ENCODE results near the gene ELMOD3. TPM values are rescaled to one million over a fixed set of nuclear protein-coding genes. Genes with fewer than 3 reads are reported as not detected.

Gene ELMOD3
- total RNA-seq, 1 experiment from 2014 or later: 10.3 TPM

- DNase-seq: peak; percentile 81 to 83
- no peaks in the 10 kb centered on the region for H3K27me3 ChIP-seq (replicated peaks; ENCODE audit: control insufficient read depth, insufficient read depth, low read length)
- peak overlapping the region; percentile 16; the same call in 1 of the 2 replicates for H3K4me3 ChIP-seq (ENCODE audit: low read depth, low read length)
- peak overlapping the region; percentile 86 for H3K4me3 Mint-ChIP-seq (ENCODE audit: unreplicated experiment)
- H3K9me3 ChIP-seq: no peaks in the 10 kb centered on the region
- H3K27me3 Mint-ChIP-seq (ENCODE audit: insufficient read depth, unreplicated experiment): no peaks in the 10 kb centered on the region
- H3K4me1 Mint-ChIP-seq (ENCODE audit: low read depth, unreplicated experiment): peaks cover 24% of the 10 kb centered on the region
- H3K27ac Mint-ChIP-seq (ENCODE audit: unreplicated experiment): peak overlapping the region; percentile 71
- peaks cover 73% of the 10 kb centered on the region for H3K36me3 Mint-ChIP-seq (ENCODE audit: insufficient read depth, unreplicated experiment)
- peaks cover 7% of the 10 kb centered on the region for H3K36me3 ChIP-seq (ENCODE audit: control insufficient read depth, insufficient read depth, low read length)
- POLR2A ChIA-PET: interaction anchor here (0.5 to 1.0 kb wide), 3 partner anchors 214 to 370 kb away, joined by 3 to 6 read pairs (median 5); partner anchors contain the start of genes GGCX, GNLY and MAT2A
- intact Hi-C loops (cut with micrococcal nuclease; ENCODE audit: unreplicated experiment): loop anchor here (1.0 to 5.0 kb wide), 4 partner anchors 29 to 212 kb away; partner anchors contain the start of genes ELMOD3, MAT2A and RETSAT
- H3K4me1 ChIP-seq: peaks cover 25% of the 10 kb centered on the region
- no TSS peak for BruUV-seq (replicated peaks)
- no peaks in the 10 kb centered on the region for H3K9me3 Mint-ChIP-seq (ENCODE audit: unreplicated experiment)
- TF ChIP-seq CTCF (IDR thresholded peaks at IDR 0.05; ENCODE audit: insufficient read depth in 1 of 2, low read depth in 1 of 2, low read length in 1 of 2, severe bottlenecking in 1 of 2, unreplicated experiment in 1 of 2): no peak
- CTCF ChIA-PET: no interaction called here
Measured at GRCh38 chr2:85324639-85325465, 29.7 kb upstream of the ELMOD3 start.

GRCh38 chr2:85325466-85325811, 29.1 kb upstream of the ELMOD3 start:
- peaks cover 5% of the 10 kb centered on the region; the same call in 1 of the 2 replicates for H3K36me3 ChIP-seq (ENCODE audit: control insufficient read depth, insufficient read depth, low read length)
- H3K27me3 Mint-ChIP-seq (ENCODE audit: insufficient read depth, unreplicated experiment): no peaks in the 10 kb centered on the region
- H3K4me3 Mint-ChIP-seq (ENCODE audit: unreplicated experiment): peak overlapping the region; percentile 86
- no TSS peak for BruUV-seq (replicated peaks)
- H3K9me3 Mint-ChIP-seq (ENCODE audit: unreplicated experiment): peaks cover under 1% of the 10 kb centered on the region
- H3K4me1 ChIP-seq: peaks cover 25% of the 10 kb centered on the region
- peaks cover 22% of the 10 kb centered on the region for H3K4me1 Mint-ChIP-seq (ENCODE audit: low read depth, unreplicated experiment)
- H3K36me3 Mint-ChIP-seq (ENCODE audit: insufficient read depth, unreplicated experiment): peaks cover 67% of the 10 kb centered on the region
- no peak for DNase-seq
- intact Hi-C loops (cut with micrococcal nuclease; ENCODE audit: unreplicated experiment): loop anchor here (1.0 to 5.0 kb wide), 4 partner anchors 29 to 212 kb away; partner anchors contain the start of genes ELMOD3, MAT2A and RETSAT
- peak overlapping the region; percentile 71 for H3K27ac Mint-ChIP-seq (ENCODE audit: unreplicated experiment)
- no peaks in the 10 kb centered on the region for H3K9me3 ChIP-seq
- peak overlapping the region; percentile 16; the same call in 1 of the 2 replicates for H3K4me3 ChIP-seq (ENCODE audit: low read depth, low read length)
- CTCF ChIA-PET: no interaction called here
- H3K27me3 ChIP-seq (replicated peaks; ENCODE audit: control insufficient read depth, insufficient read depth, low read length): no peaks in the 10 kb centered on the region
- TF ChIP-seq CTCF (IDR thresholded peaks at IDR 0.05; ENCODE audit: insufficient read depth in 1 of 2, low read depth in 1 of 2, low read length in 1 of 2, severe bottlenecking in 1 of 2, unreplicated experiment in 1 of 2): no peak
- POLR2A ChIA-PET: interaction anchor here (0.5 to 1.0 kb wide), 3 partner anchors 186 to 236 kb away, joined by 3 to 5 read pairs (median 4); partner anchors contain the start of genes GGCX and MAT2A

GRCh38 chr2:85326406-85327159, 28.0 kb upstream of the ELMOD3 start:
- CTCF ChIA-PET: interaction anchor here (0.7 kb wide), 1 partner anchor 278 kb away, joined by 3 read pairs; no protein-coding TSS in a partner anchor
- peak overlapping the region; percentile 97 for H3K27ac Mint-ChIP-seq (ENCODE audit: unreplicated experiment)
- peaks cover 60% of the 10 kb centered on the region for H3K36me3 Mint-ChIP-seq (ENCODE audit: insufficient read depth, unreplicated experiment)
- peaks cover 7% of the 10 kb centered on the region for H3K9me3 Mint-ChIP-seq (ENCODE audit: unreplicated experiment)
- no peaks in the 10 kb centered on the region for H3K9me3 ChIP-seq
- H3K4me1 Mint-ChIP-seq (ENCODE audit: low read depth, unreplicated experiment): peaks cover 22% of the 10 kb centered on the region
- H3K4me1 ChIP-seq: peaks cover 25% of the 10 kb centered on the region
- intact Hi-C loops (cut with micrococcal nuclease; ENCODE audit: unreplicated experiment): loop anchor here (5.0 kb wide), 1 partner anchor 211 kb away; the partner anchor contains the start of gene MAT2A
- peaks cover 5% of the 10 kb centered on the region; the same call in 1 of the 2 replicates for H3K36me3 ChIP-seq (ENCODE audit: control insufficient read depth, insufficient read depth, low read length)
- TF ChIP-seq CTCF (IDR thresholded peaks at IDR 0.05; ENCODE audit: insufficient read depth in 1 of 2, low read depth in 1 of 2, low read length in 1 of 2, severe bottlenecking in 1 of 2, unreplicated experiment in 1 of 2): no peak
- H3K4me3 Mint-ChIP-seq (ENCODE audit: unreplicated experiment): peak overlapping the region; percentile 86
- H3K27me3 ChIP-seq (replicated peaks; ENCODE audit: control insufficient read depth, insufficient read depth, low read length): no peaks in the 10 kb centered on the region
- no peak for DNase-seq
- peak overlapping the region; percentile 93 for H3K4me3 ChIP-seq (ENCODE audit: low read depth, low read length)
- no peaks in the 10 kb centered on the region for H3K27me3 Mint-ChIP-seq (ENCODE audit: insufficient read depth, unreplicated experiment)
- BruUV-seq (replicated peaks): TSS peak; percentile 35
- POLR2A ChIA-PET: interaction anchor here (0.5 to 2.5 kb wide), 6 partner anchors 8 to 215 kb away, joined by 3 to 18 read pairs (median 6); partner anchors contain the start of genes ELMOD3, RETSAT and SH2D6

All from Caco-2 (cell line).